ENCODE results near the gene SNUPN. TPM values are rescaled to one million over a fixed set of nuclear protein-coding genes. Genes with fewer than 3 reads are reported as not detected.

SNUPN gene
- total and polyA plus RNA-seq, 12 donors: 13.5 to 40.8 (median 23.4) TPM

- Histone ChIP-seq H3K4me1 (replicated peaks in 1 of 2) (peaks cover 0 to 4% of the 10 kb centered on the region in 2 donors), H3K9me3 (replicated peaks in 1 of 3) (no peaks in the 10 kb centered on the region), H3K27me3 (no peaks in the 10 kb centered on the region), H3K4me3 (no peak overlapping the region), H3K36me3 (replicated peaks in 1 of 2) (peaks cover 0 to 59% of the 10 kb centered on the region in 2 donors), H3K27ac (no peak overlapping the region)
- intact Hi-C loops (cut with DNase I): no loop called here
- DNase-seq: peak in 2 of 7 donors; percentile 24 to 27
- WGBS, 4 donors: 74 to 81% (median 77%) methylated on average over 3 of the region's 3 CpGs
- TF ChIP-seq CTCF (IDR thresholded peaks at IDR 0.05): peak in 5 of 6 experiments; percentile 30 to 35 (median 33)
- TF ChIP-seq POLR2A (IDR thresholded peaks at IDR 0.05): no peak
Measured at GRCh38 chr15:75597667-75598341, 27.7 kb downstream of the SNUPN start.

- no peak for DNase-seq
- 76 to 82% (median 80%) methylated on average over 3 of the region's 3 CpGs for WGBS, 4 donors
- Histone ChIP-seq H3K36me3 (replicated peaks in 1 of 2) (peaks cover 0 to 59% of the 10 kb centered on the region in 2 donors), H3K27me3 (no peaks in the 10 kb centered on the region), H3K4me1 (replicated peaks in 1 of 2) (peaks cover 0 to 4% of the 10 kb centered on the region in 2 donors), H3K4me3 (no peak overlapping the region), H3K9me3 (replicated peaks in 1 of 3) (no peaks in the 10 kb centered on the region), H3K27ac (no peak overlapping the region)
- TF ChIP-seq POLR2A (IDR thresholded peaks at IDR 0.05): no peak
- TF ChIP-seq CTCF (IDR thresholded peaks at IDR 0.05): no peak
- intact Hi-C loops (cut with DNase I): no loop called here
Measured at GRCh38 chr15:75596703-75597345, 28.7 kb downstream of the SNUPN start.

GRCh38 chr15:75594276-75594675, 31.2 kb downstream of the SNUPN start:
- DNase-seq: no peak
- Histone ChIP-seq H3K36me3 (replicated peaks in 1 of 2) (peaks cover 0 to 47% of the 10 kb centered on the region in 2 donors), H3K9me3 (replicated peaks in 1 of 3) (no peaks in the 10 kb centered on the region), H3K27ac (no peak overlapping the region), H3K27me3 (no peaks in the 10 kb centered on the region), H3K4me1 (replicated peaks in 1 of 2) (peaks cover 0 to 4% of the 10 kb centered on the region in 2 donors), H3K4me3 (no peak overlapping the region)
- no peak for TF ChIP-seq POLR2A (IDR thresholded peaks at IDR 0.05)
- no peak for TF ChIP-seq CTCF (IDR thresholded peaks at IDR 0.05)
- intact Hi-C loops (cut with DNase I): no loop called here
- 91 to 94% (median 91%) methylated on average over 9 of the region's 9 CpGs for WGBS, 4 donors

- no peak for DNase-seq
- WGBS, 4 donors: 91 to 96% (median 94%) methylated on average over 4 of the region's 4 CpGs
- intact Hi-C loops (cut with DNase I): no loop called here
- Histone ChIP-seq H3K36me3 (replicated peaks in 1 of 2) (peaks cover 0 to 23% of the 10 kb centered on the region in 2 donors), H3K4me3 (no peak overlapping the region), H3K27me3 (no peaks in the 10 kb centered on the region), H3K27ac (no peak overlapping the region), H3K9me3 (replicated peaks in 1 of 3) (no peaks in the 10 kb centered on the region), H3K4me1 (replicated peaks in 1 of 2) (no peaks in the 10 kb centered on the region)
- TF ChIP-seq POLR2A (IDR thresholded peaks at IDR 0.05) (no peak), CTCF (IDR thresholded peaks at IDR 0.05) (no peak)
Measured at GRCh38 chr15:75591655-75592364, 33.7 kb downstream of the SNUPN start.
